ENCODE results near the gene BMPER. TPM values are rescaled to one million over a fixed set of nuclear protein-coding genes. Genes with fewer than 3 reads are reported as not detected.

Gene BMPER
- polyA plus RNA-seq, 1 of the 3 experiments (the other 2 are of a cell fraction) = 20.0 TPM

- no peak for DNase-seq
- Histone ChIP-seq H3K4me1 (ENCODE audit: control insufficient read depth in 1 of 2, insufficient read depth in 2 of 2, low read depth in 1 of 2, low read length in 1 of 2) (peaks cover 0 to 29% of the 10 kb centered on the region in 2 experiments; a peak in 2 of 4 replicates), H3K27ac (ENCODE audit: low read depth in 2 of 2, low read length in 1 of 2) (no peak overlapping the region), H3K4me3 (ENCODE audit: low read depth in 2 of 2, low read length in 1 of 2) (no peak overlapping the region), H3K4me2 (no peak overlapping the region), H3K79me2 (ENCODE audit: insufficient read depth) (no peaks in the 10 kb centered on the region), H3K36me3 (replicated peaks in 1 of 2; ENCODE audit: control insufficient read depth in 1 of 2, insufficient read depth in 2 of 2, low read length in 1 of 2) (no peaks in the 10 kb centered on the region), H2AFZ (ENCODE audit: low read depth) (no peak overlapping the region), H3K27me3 (ENCODE audit: insufficient read depth) (no peaks in the 10 kb centered on the region), H4K20me1 (ENCODE audit: insufficient read depth) (no peaks in the 10 kb centered on the region), H3K9me3 (no peaks in the 10 kb centered on the region), H3F3A (replicated peaks; ENCODE audit: insufficient read depth) (peaks cover 4% of the 10 kb centered on the region), H3K9me2 (no peaks in the 10 kb centered on the region), H3K9ac (no peak overlapping the region)
- ChIA-PET POLR2A (no interaction called here), CTCF (interaction anchor here (1.0 to 1.2 kb wide), 2 partner anchors 10 to 31 kb away, joined by 3 to 4 read pairs; no protein-coding TSS in a partner anchor)
- 64% methylated on average over 10 of the region's 10 CpGs for WGBS (ENCODE audit: low lambda C conversion rate)
- no peak for TF ChIP-seq EZH2phosphoT487 (IDR thresholded peaks at IDR 0.05; ENCODE audit: borderline replicate concordance, low read depth)
- no peak for TF ChIP-seq SMC3 (IDR thresholded peaks at IDR 0.05; ENCODE audit: low read depth, low read length)
- no peak for TF ChIP-seq MXI1 (IDR thresholded peaks at IDR 0.05; ENCODE audit: low read depth, low read length)
- TF ChIP-seq ZBTB33 (IDR thresholded peaks at IDR 0.05; ENCODE audit: borderline replicate concordance, low read depth) = no peak
- TF ChIP-seq IRF3 (IDR thresholded peaks at IDR 0.05; ENCODE audit: low read depth, low read length) = no peak
- TF ChIP-seq RFX5 (IDR thresholded peaks at IDR 0.05; ENCODE audit: low read length) = no peak
Observed at GRCh38 chr7:34036972-34037792, 131.8 kb downstream of the BMPER start.

GRCh38 chr7:34038816-34039470 is 133.6 kb downstream of the BMPER start:
- no peak overlapping the region for H3K4me3 ChIP-seq (ENCODE audit: low read depth in 2 of 2, low read length in 1 of 2)
- peaks cover 0 to 40% of the 10 kb centered on the region in 2 experiments; a peak in 2 of 4 replicates for H3K4me1 ChIP-seq (ENCODE audit: control insufficient read depth in 1 of 2, insufficient read depth in 2 of 2, low read depth in 1 of 2, low read length in 1 of 2)
- peaks cover 9% of the 10 kb centered on the region for H3F3A ChIP-seq (replicated peaks; ENCODE audit: insufficient read depth)
- DNase-seq = no peak
- no peaks in the 10 kb centered on the region for H3K9me3 ChIP-seq
- no peaks in the 10 kb centered on the region for H3K36me3 ChIP-seq (replicated peaks in 1 of 2; ENCODE audit: control insufficient read depth in 1 of 2, insufficient read depth in 2 of 2, low read length in 1 of 2)
- ChIA-PET CTCF (no interaction called here), POLR2A (no interaction called here)
- H4K20me1 ChIP-seq (ENCODE audit: insufficient read depth) = no peaks in the 10 kb centered on the region
- H3K4me2 ChIP-seq = no peak overlapping the region
- WGBS (ENCODE audit: low lambda C conversion rate) = 69% methylated on average over 3 of the region's 3 CpGs
- no peaks in the 10 kb centered on the region for H3K9me2 ChIP-seq
- H3K27ac ChIP-seq (ENCODE audit: low read depth in 2 of 2, low read length in 1 of 2) = peak overlapping the region; percentile 20 to 58; a peak in 2 of 4 replicates
- H3K9ac ChIP-seq = no peak overlapping the region
- H3K27me3 ChIP-seq (ENCODE audit: insufficient read depth) = no peaks in the 10 kb centered on the region
- no peak overlapping the region for H2AFZ ChIP-seq (ENCODE audit: low read depth)
- H3K79me2 ChIP-seq (ENCODE audit: insufficient read depth) = no peaks in the 10 kb centered on the region
- TF ChIP-seq RFX5 (IDR thresholded peaks at IDR 0.05; ENCODE audit: low read length) (no peak), YY1 (IDR thresholded peaks at IDR 0.05; ENCODE audit: low read depth) (no peak), RAD21 (IDR thresholded peaks at IDR 0.05; ENCODE audit: low read length) (no peak), POLR2AphosphoS5 (IDR thresholded peaks at IDR 0.05; ENCODE audit: low read depth, low read length) (no peak), TCF12 (IDR thresholded peaks at IDR 0.05) (0 out of 2 replicates have a peak, but pooled peaks have one; percentile 45), TEAD4 (IDR thresholded peaks at IDR 0.05; ENCODE audit: borderline replicate concordance, insufficient read depth) (0 out of 2 replicates have a peak, but pooled peaks have one; percentile 15), MXI1 (IDR thresholded peaks at IDR 0.05; ENCODE audit: low read depth, low read length) (no peak), JUND (IDR thresholded peaks at IDR 0.05) (no peak), MAX (IDR thresholded peaks at IDR 0.05; ENCODE audit: low read depth) (peak; percentile 67; the same call in 1 of the 2 replicates), NRF1 (IDR thresholded peaks at IDR 0.05; ENCODE audit: low read depth, low read length) (no peak), IRF3 (IDR thresholded peaks at IDR 0.05; ENCODE audit: low read depth, low read length) (no peak), FOSL2 (IDR thresholded peaks at IDR 0.05; ENCODE audit: borderline replicate concordance, low read depth) (no peak; the same call in 1 of the 2 replicates), ELF1 (IDR thresholded peaks at IDR 0.05) (no peak), NFIC (IDR thresholded peaks at IDR 0.05; ENCODE audit: borderline replicate concordance) (peak; percentile 61), CTCF (IDR thresholded peaks at IDR 0.05) (no peak), FOXJ3 (CRISPR knock-in tag; IDR thresholded peaks at IDR 0.05) (no peak)
